GM19463 (cell line): ENCODE results near the gene NKD1.
"Not testable (repeated sequence)": the region's sequence is repeated elsewhere in the genome, so short reads cannot be mapped to it uniquely, and the experiment has no call there.

ENCODE experiments used
- ATAC-seq: cut with Tn5 transposase; IDR thresholded peaks from one replicate; pipeline ENCODE4 v1.9.1; 2021; ENCODE audit warnings: mild to moderate bottlenecking, moderate library complexity; ENCODE audit not compliant: unreplicated experiment

Gene NKD1

DNA sequence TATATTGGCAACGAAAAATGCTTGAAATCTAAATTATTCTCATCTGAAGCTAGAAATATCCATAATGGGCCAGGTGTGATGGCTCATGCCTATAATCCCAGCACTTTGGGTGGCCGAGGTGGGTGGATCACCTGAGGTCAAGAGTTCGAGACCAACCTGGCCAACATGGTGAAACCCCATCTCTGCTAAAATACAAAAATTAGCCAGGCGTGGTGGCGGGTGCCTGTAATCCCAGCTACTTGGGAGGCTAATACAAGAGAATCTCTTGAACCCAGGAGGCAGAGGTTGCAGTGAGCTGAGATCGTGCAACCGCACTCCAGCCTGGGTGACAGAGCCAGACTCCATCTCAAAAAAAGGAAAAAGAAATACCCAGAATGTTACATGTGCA lies 11.9 kb upstream of the NKD1 start:
- ATAC-seq, result not testable (repeated sequence)

DNA sequence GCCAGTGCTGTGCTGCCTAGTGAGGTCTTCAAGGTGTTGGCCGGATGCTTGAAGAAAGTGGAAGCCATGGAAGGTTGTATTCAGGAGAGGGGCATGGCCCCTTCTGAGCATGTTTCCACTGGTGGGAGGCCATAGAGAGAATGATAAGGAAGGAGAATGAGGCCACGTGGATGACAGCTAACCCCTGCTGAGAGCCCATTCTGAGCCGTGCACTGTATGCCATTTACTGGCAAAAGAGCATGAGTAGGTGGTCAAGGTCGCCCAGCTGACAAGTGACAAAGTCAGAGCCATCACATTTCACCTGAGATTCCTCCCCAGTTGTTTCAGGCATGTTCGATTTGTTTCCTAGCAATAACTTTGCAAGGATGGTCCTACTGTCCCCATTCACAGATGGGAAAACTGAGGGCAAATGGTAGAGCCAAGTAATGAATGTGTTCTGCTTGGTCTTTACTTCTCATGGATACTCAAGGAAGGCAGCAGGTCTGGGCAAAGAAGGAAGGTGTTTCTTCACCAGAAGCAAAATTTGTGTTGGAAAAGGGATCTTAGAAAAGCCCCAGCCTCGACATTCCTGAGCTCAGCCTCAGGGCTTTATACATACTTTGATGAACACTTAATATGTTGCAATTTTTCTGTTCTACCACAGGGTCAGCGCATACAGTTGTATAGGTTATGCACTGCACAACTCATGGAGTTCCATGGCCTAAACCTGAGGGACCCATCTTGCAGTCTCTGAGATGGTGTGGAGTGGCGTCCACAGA lies 10.5 kb upstream of the NKD1 start:
- no peak for ATAC-seq

GRCh38 chr16:50538411-50539052 lies 9.7 kb upstream of the NKD1 start:
- ATAC-seq, result no peak

DNA sequence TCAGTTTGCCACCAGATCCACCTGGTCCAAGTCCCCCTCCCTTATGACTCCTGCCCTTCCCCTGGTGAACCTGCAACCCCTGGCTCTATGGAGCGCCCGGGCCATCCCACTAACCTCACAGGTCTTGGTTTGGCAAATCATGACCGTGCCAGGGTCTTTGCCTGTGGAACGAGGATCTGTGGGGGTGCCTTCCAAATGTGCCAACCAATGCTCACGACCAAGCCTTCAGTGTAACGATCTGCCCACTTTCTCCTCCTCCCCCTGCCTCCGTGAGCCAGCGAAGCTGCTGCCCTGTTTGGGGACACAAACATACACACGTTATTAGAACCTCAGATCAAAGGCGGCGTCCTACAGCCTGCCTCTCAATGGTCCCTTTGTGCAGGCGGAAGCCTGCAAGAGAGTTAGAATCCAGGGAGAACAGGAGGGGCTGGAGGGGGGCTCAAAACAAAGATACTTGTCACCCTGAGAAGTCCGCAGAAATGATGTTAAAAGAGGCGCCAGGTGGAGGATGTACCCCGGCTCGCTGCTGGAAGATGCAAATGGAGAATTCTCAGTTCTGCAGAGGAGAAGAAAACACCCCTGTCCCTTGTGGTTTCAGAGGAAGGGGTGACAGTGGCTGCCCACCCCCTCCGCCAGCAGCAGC lies 9.0 kb upstream of the NKD1 start:
- no peak for ATAC-seq

DNA sequence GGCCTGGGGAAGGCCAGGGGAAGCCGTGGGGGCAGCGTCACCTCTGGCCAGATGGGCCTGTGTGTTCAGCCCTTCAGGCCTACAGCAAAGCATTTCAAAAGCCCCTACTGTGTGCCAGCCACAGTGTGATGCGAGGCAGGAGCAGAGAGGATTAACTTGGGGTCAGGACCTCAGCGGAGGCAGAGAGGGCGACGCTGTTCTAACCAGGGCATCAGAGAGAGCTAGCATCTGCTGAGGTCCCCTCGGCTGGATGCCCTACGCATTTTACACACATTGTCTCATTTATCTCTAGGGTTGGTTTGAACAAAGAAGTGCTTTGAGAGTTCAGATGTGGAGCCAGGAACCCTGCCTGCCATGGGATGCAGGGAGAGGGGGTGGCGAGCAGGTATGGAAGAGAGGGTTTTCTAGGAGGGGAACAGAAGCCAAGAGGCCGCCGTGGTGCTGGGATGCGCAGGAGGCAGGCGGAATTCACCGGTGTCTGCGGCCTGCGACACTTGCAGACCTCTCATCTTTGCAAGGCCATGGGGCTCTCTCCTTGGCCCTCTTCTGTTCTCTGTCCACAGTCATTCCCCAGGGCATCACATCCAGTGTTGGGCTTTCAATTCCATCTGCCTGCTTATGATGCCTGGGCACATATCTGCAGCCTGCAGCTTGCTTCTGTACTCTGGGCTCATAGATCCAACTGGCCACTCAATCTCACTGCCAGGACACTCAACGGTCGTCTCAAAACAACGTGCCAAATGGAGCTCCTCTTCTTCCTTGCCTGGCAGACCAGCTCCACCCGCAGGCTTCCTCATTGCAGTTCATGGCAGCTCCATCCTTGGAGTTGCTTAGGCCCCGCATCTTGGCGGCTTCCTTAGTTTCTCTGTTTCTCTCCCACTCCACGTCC lies 8.1 kb upstream of the NKD1 start:
- no peak for ATAC-seq

- ATAC-seq, result no peak
Measured at GRCh38 chr16:50540711-50541007, 7.5 kb upstream of the NKD1 start.

DNA sequence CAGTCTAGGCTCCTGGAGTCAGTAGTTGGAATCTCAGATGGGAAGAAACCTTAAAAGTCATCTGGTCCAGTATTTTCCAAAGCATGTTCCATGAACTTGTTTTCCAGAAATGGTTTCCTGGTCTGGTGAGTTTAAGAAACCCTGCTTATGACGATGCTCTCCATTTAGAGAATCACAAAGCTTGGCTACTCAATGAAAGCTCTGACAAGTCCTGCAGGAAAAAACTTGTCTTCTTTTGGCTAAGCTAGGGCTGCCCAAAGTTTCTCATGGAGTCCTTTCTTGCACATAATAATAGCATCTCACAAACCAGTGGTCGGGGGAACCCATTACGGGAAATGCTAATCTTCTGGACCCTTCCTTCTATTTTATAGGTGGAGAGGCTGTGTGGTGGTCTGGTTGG lies 5.5 kb upstream of the NKD1 start:
- no peak for ATAC-seq

GRCh38 chr16:50546125-50546524 lies 2.1 kb upstream of the NKD1 start:
- no peak for ATAC-seq

DNA sequence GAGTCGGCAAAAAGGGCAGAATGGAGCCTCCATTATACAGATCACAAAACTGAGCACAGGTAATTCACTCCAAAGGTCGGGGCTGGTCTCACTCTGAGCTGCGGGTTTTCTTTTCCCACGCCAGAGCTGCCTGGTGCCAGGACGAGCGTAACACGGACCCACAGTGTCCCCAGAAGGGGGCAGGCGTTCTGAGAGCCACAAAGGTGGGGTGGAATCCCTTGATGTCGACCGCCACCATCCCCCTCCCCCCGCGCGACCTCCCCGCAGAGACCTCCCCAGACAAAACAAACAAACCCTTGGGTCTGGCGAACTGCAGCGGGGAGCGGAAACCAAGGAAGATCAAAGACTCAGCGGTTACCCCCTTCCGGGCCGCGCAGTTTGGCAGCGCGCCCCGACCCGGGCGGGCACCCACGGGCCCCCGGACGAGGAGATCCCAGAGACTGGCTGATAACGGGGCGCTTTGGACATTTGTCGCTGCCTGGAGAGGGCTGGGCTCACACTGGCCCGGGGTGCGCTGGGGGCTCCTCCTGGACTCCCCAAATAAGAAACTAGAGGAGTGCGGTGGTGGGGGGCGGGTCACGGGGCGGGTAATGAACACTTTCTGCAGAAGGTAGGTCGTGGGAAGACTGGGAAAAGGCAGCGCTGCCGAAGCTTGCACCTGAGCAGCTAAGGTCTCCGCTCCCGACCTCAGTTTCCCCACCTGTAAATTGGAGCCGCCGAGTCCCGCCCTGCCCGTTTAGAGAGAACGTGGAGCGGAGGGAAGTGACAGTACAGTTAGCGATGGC lies 664 bp upstream of the NKD1 start:
- no peak for ATAC-seq

GRCh38 chr16:50548909-50549560 lies 839 bp downstream of the NKD1 start:
- ATAC-seq, result no peak

DNA sequence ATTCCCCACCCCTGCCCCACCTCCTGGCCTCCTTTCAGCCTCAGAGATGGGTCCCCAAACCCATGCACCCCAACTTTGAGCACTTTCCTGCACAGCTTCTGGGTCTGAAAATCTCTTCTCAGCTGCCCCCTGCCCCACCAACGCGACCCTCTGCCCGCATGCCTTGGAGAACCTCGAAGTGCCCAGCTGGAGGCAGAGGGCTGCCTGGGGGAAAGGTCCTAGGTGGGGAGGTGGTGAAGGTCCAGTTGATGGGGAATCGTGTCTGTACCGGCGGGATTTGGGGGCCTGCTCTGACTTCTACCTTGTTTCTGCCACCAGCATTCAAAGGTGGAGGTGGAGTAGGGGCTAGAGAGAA lies 1.3 kb downstream of the NKD1 start:
- ATAC-seq, result no peak

- ATAC-seq, result no peak
Measured at GRCh38 chr16:50550035-50550434, 1.8 kb downstream of the NKD1 start.

DNA sequence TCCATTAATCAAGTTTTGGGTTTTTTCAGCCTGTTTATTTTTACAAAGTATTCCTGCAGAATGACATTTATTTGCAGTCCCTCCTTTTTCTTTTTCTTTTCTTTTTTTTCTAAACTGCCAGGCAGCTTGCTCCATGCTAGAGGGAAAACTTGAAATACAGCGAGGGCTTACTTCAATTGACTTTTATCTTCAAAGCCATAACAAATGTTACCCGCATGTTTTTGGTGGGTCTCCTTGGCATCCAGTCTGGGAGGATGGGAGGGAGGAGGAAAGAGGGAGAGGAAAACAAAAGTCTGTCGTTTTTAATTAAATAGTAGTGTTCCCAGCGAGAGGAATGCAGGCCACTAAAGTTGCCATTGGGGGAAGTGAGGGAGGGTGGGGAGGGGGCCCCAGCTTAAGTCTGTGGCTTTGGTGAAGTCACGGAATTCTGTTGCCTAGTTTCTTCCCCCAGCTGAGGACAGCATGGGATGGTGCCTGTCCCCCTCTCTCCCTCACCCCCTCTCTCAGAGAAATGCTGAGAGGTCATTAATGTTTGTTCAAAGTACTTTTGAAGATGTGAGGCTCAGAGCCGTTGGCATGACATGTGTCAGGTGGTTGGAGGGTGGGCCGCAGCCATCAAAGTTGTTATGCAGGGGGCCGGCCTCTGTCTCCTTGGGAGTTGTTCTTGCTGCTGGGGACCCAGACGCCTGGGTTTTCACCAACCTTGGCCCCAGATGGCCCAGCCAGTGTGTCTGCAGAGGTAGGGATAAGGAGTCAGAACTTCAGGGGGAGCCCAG lies 2.9 kb downstream of the NKD1 start:
- no peak for ATAC-seq

DNA sequence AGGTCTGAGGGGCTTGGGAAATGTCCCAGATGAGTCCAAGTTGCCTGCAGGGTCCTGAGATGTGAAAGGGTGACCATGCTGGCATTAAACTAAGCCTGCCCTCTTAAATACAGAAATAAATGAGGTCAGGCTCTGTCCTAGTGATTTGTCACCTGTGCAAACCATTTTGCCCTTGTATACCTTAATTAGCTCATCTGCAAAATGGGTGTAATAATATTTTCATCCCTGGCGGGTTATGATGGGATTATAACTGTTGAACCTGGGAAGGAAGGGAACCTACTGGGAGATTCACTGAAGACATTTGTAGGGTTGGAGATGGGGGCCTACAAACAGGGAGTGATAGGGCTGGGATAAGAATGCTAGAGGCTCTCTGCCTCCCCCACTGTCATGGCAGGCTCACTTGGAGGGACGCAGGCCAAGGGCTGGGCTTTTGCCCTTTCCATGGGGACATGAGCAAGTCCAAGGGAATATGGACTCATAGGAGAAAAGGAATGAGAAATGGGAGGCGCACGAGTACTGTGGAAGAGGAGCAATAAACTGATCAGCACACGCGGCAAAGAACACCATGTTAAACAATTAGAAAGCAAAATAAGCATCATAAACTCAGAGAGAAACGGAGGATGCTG lies 4.4 kb downstream of the NKD1 start:
- ATAC-seq, result no peak

DNA sequence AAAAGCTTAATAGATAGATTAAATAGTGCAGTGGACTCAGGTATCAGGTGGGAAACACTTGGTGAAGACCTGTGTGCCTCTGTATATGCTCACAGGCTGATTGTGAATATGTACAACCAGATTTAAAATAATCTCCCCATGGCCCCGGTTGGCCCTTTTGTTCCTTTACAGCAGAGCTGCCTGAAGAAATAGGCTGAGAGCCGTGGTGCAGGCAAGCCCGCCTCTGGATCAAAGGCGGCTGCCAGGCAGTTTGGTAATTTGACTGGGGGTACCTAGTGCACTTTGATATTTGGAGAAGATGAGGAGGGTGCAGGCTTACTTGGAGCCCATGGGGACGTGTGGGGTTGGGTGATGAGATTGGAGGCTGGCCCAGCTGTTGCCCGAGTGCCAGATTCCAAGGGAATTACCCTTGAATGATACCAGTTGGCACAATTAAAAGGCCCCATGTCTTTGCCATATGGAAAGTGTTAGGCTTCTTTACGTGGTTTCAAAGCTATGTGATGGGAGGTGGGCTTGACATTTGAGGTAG lies 5.0 kb downstream of the NKD1 start:
- ATAC-seq, result no peak

DNA sequence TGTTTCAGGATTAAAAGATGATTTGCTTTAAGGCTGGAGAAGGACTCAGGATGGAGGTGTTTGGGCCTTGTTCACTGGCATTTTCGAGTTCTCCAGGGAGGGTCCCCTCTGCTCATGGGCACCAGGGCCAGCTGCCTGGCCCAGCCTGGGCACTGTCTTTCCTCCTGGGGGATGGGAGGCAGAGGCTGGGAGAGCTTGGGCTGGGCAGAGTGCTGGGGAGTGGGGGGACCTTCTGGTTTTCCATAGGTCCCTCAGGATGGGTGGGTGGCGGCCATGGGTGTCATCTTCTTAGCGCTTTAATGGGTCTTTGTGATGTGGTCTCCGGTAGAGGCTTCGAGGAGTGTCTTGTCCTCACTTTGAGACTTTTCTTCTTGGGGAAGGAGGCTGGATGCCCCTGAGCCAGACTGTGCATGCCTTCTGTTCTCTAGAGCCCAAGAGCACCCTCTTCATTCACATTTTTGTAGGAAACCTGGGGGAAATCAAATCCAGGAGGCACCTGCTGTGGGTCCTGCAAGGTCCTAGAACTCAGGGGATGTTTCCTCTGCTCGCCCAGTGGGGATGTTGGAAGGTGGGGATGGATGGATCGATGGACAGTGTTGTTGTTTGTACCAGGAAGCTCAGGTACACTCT lies 5.7 kb downstream of the NKD1 start:
- no peak for ATAC-seq

- ATAC-seq, result no peak
Measured at GRCh38 chr16:50555269-50555875, 7.2 kb downstream of the NKD1 start.
